SIG-M5 treated with dmso at 0.1 percent for 504 hours (cell line): Measurements from ENCODE around the gene BSN.
"Not testable (repeated sequence)": the region's sequence is repeated elsewhere in the genome, so short reads cannot be mapped to it uniquely, and the experiment has no call there.

Experiments
- DNase-seq: peaks from one replicate; lab custom pipeline; 2025; ENCODE audit not compliant: unreplicated experiment; lab: John Stamatoyannopoulos, UW

Gene BSN

DNA sequence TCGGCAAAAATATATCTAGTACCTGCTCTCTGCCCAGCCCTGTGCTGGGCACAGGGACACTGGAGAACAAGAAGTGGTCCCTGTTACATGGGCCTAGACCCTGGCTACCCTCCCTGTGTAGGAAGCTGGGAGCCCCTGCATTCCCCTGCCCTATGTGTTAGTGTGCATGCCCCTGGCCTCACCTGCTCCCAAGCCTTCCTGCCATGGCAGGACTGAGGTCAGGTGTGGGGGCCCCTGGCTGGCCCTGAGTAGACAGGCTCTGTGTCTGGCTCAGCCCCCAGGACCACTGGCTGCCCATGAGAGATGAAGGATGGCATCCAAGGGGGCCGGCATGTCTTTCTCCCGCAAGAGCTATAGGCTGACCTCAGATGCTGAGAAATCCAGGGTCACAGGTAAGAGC, 136.6 kb downstream of the BSN start:
- not testable (repeated sequence) for DNase-seq

DNA sequence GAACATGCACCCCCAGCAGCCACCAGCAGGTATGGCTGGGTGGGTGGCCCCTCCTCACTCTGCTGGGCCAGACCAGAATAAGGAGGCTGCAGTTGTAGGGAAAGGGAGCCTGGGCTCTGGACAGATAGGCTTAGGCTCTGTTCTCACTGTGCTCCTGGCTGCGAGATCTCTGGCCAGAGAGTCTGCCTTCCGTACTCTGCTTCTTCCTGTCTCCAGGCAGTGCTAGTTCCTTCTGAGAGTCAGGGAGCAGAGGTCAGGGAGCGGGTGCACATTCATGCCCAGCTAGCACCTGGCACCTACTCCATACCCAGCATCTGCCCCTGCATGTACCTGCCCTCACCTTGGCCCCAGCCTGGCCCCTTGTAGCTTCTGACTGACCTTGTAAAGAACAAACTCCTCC, 137.2 kb downstream of the BSN start:
- DNase-seq: not testable (repeated sequence)

DNA sequence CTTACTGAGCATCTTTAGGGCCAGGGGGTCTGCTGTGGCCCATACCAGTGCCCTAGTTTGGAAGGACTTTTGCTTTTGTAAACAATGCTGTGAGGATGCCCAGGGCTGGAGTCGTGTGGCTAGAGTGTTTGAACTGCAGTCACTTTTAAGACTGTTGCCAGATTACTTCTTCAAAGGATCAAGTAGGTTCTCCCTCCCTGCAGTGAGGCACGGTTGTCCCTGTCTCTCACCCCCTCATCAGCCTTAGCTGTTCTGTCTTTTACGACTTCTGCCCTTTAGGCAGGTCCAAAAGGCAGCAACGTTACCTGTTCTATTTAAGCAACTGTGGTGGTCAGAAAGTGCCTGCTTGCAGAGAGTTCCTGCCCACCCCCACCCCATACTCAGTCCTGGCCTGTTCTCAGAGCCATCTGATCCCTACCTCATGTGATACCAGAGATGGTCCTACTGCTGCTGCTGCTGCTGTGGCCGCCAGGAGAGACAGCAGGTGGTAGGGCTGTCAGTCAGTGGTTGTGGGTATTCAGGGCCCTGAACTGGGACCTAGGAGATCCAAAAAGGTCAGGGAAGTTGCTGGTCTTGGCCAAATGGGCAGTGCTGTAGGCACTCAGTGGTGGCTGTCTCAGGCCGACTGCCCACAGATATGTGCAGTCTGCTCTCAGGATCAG, 140.3 kb downstream of the BSN start:
- not testable (repeated sequence) for DNase-seq

DNA sequence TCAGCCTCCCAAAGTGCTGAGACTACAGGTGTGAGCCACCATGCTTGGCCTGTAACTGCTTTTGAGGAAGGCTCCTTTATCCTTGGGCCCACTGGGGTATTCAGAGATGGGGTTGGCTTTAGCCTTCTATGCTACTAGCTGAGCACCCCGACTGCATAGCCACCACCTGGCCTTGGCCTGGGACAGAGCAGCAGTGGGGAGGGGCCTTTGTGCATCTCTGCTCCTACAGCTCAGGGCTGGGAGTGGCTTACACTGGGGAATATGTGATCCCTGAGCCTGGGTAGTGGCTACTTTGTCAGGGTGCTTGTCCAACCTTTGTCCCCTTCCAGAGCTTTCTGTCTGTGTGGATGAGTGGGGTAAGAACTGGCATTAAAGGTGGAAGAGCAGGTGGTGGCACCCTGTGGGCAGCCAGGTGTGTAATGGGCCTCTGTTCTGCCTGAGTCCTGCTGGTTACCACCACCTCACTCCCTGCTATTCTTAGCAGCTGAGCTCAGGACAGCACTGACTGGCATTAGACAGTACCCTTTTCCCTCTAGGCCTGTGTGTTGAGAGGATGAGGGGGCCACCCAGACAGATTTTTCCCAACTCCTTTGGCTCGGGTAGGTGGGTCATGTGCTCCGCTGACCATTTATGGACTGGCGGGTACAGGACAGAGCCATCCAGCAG, 141.2 kb downstream of the BSN start:
- not testable (repeated sequence) for DNase-seq

DNA sequence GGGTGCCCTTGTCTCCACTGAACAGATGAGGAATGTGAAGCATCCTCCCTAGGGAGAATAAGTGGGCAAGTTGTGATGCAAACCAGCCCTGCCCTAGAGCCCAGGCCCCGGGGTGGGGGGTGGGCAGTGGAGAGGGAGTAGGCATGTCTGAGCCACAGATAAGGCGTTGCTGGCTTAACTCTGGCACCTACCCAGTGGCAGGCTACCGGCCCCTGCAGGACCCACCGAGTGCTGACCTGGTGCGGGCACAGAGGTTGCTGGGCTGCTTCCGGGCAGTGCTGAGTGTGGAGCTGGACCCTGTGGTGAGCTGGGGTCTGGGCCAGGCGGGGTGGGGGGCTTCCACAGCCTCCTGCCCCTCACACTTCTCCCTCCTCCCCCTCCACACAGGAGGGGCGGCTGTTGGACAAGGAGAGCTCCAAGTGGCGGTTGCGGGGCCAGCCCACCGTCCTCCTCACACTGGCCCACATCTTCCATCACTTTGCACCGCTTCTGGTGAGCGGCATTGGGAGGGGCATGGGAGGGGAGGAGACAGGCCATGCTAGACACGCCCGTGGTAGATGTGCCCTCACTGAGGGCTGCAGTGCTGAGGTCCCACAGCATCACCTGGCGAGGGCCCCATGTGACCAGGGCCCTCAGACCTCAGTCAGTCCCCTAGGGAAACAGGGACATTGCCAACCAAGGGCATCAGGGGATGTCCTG, 145.2 kb downstream of the BSN start:
- no peak for DNase-seq

DNA sequence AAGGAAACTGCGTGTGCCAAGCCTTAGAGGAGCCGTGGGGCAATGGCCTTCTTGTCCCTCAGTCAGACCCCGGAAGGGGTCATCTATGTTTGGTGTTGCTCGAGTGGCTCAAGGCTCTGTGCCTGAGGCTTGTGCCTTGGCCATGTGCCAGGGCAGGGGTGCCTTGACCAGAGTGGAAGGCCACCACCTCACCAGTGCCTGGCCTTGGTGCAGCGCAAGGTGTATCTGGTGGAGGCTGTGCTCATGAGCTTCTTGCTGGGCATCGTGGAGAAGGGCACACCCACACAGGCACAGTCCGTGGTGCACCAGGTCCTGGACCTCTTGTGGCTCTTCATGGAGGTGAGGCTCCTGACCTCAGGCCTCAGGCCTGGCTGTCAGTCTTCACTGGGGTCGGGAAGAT, 145.7 kb downstream of the BSN start:
- DNase-seq: no peak

DNA sequence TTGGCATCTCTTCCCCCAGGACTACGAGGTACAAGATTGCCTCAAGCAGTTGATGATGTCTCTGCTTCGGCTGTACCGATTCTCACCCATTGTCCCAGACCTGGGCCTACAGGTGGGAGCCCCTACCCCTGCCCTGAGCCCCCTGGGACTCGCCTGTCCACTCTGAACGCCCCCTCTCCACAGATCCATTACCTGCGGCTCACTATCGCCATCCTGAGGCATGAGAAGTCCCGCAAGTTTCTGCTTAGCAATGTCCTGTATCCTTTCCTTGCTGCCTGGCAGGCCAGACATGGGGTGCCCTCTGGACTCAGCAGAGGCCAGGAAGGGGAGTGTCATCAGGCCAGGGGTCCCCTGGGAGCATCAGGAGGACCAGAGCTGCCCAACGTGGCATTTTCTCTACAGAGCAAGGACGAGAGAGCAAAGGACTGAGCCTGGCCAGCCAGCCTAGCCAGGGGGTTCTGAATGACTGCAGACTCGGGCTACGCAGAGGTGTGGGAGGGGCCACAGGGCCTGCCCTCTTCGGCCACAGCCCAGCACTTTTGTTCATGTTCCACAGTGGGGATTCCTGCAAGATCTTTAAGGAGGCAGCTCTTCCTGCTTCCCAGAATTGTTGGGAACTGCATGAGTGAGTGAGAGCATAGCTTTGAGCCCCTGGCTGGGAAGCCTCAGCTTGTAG, 146.3 kb downstream of the BSN start:
- DNase-seq: no peak

DNA sequence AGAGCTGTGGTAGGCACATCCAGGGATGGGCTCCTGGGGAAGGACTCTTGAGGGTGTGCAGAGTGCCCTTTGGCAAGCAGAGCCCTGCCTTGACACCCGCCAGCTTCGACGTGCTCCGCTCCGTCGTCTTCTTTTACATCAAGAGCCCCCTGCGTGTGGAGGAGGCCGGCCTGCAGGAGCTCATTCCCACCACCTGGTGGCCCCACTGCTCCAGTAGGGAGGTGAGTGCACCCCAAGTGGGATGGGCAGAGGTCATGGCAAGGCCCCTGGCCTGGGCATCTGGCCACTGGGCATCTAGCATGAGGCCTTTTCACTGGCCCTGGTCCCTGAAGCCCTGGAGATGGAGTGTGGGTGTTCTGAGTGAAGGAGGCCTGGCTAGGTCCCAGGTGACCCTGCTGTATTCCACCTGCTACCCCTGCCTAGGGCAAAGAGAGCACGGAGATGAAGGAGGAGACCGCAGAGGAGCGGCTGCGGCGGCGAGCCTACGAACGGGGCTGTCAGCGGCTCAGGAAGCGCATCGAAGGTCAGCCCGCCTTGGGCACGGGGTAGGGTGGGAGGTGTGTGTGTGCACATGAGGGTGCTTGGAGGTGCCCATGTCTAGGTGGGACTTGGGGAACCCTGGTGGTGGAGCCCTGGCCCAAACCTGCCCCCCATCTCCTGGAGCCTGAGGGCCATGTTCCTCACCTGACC, 147.3 kb downstream of the BSN start:
- DNase-seq: no peak

DNA sequence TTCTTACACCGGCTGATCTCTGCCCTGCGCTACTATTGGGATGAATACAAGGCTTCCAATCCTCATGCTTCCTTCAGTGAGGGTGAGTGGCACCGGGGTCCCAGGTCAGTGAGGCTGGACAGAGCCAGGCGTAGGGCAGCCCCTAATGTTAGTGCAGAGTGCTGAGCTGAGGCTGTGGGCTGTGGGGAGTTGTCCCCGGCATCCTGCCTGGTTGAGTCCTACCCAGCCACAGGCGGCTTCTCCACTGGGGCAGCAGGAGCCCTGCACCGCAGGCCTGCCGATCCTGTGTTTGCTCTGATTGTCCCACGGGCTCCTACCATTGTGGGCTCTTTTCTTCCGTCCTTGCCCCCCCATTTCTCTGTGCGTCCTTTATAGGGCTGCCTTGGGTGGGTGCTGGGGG, 148.4 kb downstream of the BSN start:
- no peak for DNase-seq

DNA sequence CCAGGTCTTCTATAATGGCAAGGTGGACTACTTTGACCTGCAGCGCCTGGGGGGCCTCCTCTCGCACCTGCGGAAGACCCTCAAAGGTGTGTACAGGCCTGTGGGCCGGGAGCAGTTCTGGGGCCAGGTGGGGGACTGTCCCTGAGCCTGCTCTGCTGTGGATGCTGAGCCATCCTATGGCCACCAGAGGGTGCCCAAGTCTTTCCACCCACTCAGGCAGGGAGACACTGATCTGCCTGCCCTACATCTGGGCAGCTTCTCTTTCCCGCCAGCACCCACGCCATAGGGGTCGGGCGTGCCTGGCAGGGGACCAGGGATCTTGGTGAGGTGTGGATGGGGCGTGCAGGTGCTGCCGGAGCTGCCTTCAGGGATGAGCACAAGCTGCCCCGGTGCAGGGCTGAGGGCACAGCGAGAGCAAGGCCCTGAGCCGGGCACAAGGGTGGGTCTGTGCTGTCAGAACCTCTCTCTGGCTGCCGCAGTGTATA, 149.2 kb downstream of the BSN start:
- peak; percentile 60 for DNase-seq

DNA sequence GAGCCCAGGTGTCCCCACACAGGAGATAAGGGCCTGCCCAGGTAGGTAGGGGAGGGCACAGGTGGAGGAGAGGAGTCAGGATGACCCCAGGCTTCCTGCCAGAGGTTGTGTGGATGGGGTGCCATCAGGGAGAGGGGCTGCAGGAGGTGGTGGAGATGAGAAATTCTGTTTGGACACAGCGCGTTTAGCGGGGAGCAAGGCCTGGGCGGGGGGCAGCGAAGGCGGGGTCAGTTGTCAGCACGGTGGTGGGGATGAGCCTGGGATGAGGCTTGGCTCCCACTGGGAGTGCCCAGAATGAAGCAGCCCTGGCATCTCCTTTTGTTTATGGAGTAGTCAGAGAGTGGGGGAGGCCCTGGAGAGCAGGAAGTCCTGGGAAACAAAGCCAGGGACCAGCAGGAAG, 149.7 kb downstream of the BSN start:
- no peak for DNase-seq

DNA sequence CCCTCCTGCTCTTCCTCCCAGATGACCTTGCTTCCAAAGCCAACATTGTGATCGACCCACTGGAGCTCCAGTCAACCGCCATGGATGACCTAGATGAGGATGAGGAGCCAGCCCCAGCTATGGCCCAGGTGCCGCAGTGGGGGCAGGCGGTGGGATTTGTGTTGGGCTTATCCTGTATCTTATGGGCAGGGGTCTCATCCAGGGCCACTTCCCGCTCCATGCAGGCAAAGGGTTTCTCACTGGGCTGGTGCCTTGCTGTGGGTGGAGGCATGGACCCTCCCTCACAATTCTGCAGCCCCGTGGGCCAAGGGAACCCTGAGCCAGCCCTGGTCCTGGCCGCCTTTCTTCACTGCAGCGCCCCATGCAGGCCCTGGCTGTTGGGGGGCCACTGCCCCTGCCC, 150.4 kb downstream of the BSN start:
- DNase-seq: no peak

DNA sequence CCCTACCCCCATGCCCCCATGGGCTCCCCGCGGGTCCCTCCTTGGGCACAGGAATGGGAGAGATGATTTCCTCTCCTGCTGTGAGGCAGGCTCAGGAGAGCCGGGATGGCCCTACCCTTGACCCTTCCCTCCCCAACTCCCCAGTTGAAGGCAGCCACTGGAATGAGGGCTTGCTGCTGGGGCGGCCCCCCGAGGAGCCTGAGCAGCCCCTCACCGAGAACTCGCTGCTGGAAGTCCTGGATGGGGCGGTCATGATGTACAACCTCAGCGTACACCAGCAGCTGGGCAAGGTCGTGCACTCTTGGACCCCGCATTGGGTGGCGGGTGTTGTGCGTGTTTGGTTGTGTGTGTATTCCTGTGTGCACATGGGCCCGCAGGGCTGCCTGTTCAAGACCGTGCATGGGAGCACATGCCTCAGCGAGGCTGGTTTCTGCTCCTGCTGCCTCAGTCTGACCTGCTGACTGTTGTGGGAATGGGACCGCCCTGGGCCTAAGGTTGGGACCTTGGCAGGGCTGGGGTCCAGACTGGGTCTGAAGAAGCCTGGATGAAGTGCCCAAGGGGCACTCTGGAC, 151.2 kb downstream of the BSN start:
- no peak for DNase-seq

DNA sequence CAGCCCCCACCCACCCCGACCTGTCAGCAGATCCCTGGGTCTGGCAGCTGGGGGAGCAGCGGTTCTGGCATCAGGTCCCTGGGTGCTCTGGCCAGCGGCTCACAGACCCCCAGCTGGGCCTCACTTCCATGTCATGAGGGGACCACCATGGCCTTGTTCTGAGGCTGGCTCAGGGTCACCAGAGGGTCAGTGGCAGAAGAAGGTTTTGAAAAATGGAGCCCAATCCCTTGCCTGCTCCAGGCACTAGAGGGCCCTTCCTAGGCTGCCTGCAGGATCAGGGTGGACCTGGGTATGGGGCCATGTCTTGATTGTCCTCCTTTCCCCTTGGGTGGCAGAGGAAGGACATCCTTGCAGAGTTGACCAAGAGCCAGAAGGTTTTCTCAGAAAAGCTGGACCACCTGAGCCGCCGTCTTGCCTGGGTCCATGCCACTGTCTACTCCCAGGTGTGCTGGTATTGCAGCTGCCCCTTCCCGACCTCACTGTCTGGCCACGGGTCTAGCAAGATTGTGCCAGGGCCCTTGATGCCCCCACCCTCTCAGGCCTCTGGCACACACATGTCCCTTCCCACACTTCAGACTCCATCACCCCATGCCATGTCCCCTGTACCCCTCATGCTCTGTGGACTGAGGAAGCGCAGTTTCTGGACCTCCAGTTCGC, 152.3 kb downstream of the BSN start:
- DNase-seq: no peak

DNA sequence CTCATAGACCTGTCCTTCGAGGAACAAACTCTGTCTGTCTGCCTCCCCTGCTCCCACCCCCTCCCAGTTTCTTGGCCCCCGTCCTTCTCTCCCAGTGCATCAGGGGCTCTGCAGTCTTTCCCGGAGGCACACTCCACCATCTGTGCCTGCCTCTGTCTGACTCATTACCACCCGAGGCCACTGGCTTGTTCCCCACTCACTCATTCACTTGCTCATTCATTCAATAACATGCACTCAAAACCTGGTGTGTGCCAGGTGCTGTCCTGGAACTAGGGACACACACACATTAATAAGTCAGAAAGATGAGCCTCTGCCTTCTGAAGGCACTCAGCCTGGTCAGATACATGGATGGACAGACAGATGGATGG, 152.8 kb downstream of the BSN start:
- no peak for DNase-seq

DNA sequence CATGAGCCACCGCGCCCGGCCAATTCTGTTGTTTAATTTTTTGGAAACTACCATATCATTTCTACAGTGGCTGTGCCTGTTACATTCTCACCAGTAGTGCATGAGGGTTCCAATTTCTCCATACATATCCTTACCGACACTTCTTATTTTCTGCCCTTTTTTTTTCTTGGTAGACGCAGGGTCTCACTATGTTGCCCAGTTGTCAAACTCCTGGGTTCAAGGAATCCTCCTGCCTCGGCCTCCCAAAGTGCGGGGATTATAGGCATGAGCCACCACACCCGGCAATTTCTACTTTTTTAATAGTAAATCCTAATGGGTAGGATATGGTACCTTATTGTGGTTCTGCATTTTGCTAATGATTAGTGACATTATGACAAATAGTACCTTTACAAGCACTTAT, 155.6 kb downstream of the BSN start:
- no peak for DNase-seq

DNA sequence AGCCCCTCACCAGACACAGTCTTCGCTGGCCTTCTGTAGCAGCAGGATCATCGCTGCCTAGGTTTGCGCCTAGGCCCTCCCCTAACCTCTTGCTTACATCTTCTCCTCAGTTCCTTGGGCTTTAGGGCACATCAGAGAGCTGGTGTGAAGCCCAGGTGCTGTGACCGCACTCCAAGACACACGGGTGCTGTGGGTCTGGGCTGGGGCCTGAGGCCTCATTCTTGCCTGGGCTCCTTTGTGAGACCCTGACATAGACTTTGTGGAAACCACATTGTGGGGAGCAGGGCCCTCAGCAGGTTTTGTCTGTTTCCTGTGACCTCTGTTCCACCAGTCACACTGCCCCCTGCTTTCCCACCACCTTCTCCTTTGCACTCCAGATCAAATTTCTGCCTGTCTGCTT, 157.2 kb downstream of the BSN start:
- DNase-seq: no peak

DNA sequence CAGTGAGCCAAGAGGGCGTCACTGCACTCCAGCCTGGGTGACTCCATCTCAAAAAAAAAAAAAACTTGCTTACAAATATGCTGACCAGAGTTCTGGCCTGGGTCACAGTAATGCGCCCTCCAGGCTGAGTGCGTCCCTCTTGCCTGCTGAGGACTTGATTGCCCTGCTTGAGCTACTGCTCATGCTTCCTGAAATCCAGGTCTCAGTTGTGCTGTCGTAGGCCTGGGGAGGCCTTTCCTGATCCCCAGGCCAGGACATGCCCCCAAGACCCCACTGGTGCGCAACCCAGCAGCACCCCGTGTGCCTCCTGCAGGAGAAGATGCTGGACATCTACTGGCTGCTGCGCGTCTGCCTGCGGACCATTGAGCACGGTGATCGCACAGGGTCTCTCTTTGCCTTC, 157.9 kb downstream of the BSN start:
- DNase-seq: no peak

DNA sequence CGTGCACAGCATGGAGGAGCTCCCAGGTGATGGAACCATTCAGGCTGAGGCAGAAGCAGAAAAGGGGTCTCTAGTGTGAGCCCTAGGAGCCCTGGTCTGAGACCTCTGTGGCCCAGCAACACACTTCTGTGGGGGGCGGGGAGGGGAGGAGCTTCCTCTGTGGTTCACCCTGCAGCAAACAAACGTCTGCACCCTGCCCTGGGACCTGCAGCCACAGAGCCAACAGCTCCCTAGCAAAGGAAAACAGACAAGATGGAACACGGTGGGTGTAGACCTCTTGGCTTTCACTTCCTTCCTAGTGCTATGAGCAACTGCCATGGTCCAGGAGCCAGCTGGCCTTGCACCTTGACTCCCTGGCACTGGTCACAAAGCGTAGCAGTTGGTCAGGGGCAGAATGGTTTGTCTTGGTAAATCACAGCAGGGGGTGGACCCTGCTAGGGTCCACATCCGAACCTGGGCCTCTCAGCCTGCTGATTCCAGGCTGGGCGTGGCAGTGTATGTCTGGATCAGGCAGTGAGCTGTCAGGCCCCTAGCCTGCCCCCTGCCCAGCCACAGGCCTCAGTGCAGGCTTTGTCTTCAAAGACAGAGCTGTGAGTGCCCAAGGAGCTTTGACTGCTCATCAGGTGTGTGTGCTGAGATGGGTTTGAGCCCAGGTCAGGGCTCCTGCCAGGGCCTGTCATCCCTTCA, 158.5 kb downstream of the BSN start:
- DNase-seq: no peak
